Activated naive CD4-positive, alpha-beta T cell treated with anti-CD3 and anti-CD28 coated beads, Interleukin-2, amount 50 U/mL, for 72 hours (primary cell): Measurements from ENCODE around the gene SMYD3. TPM values are rescaled to one million over a fixed set of nuclear protein-coding genes. Genes with fewer than 3 reads are reported as not detected.
"Not testable (repeated sequence)": the region's sequence is repeated elsewhere in the genome, so short reads cannot be mapped to it uniquely, and the experiment has no call there.

Experiments used
- ATAC-seq, 2 donors: fragments of 150-1000 bp; cut with Tn5 transposase; 2 replicates each; pipeline ENCODE4 v1.10.0; 2021; ENCODE audit warnings: mild to moderate bottlenecking in 2 of 2, moderate library complexity in 2 of 2
- DNase-seq, 2 donors: peaks; one replicate each; pipeline ENCODE4 v3.0.0; 2021 to 2022; ENCODE audit warnings: low spot score in 2 of 2
- H3K27ac Mint-ChIP-seq, 2 donors: one replicate each; pipeline ENCODE4 v1.8.0; 2022; ENCODE audit warnings: mild to moderate bottlenecking in 2 of 2, mixed read lengths in 2 of 2
- H3K36me3 Mint-ChIP-seq, 2 donors: one replicate each; pipeline ENCODE4 v1.8.0; 2022; ENCODE audit warnings: mixed read lengths in 2 of 2
- H3K9me3 Mint-ChIP-seq, 2 donors: one replicate each; pipeline ENCODE4 v1.8.0; 2022; ENCODE audit warnings: mixed read lengths in 2 of 2
- total RNA-seq, 2 donors: library from RNA; stranded (reverse); gene quantifications; one replicate each; pipeline ENCODE4 v1.2.3, GENCODE V29; 2022

The SMYD3 gene
- total RNA-seq, 2 donors from 2014 or later: 18.5 to 30.1 TPM

- Mint-ChIP-seq H3K27ac (no peak overlapping the region), H3K9me3 (peaks cover 5% of the 10 kb centered on the region in 2 donors), H3K36me3 (peaks cover 6 to 8% of the 10 kb centered on the region in 2 donors)
- ATAC-seq (no peak), DNase-seq (no peak)
Observed at GRCh38 chr1:245962453-245962852, 544.6 kb downstream of the SMYD3 start.

DNA sequence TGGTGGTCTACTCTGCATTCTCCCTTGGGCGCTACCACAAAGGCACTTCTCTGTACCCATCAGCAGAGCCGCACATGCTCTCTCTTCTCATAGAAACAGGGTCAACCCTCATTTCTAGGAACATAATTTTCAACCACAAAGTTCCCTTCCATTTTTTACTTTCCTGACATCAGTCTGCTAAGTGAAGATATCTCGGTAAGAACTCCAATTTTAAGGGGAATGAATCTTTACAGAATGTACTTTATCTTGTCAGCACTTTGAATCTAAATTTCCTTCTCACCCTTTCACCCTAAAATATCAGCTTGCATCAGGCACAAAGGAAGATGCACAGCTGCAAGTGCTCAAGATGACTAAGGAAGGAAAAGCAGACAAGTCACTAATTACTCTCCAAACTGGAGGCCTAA is 545.9 kb downstream of the SMYD3 start:
- DNase-seq: no peak
- Mint-ChIP-seq H3K9me3 (peaks cover 5% of the 10 kb centered on the region in 2 donors), H3K36me3 (peaks cover 0 to 8% of the 10 kb centered on the region in 2 donors), H3K27ac (no peak overlapping the region)
- ATAC-seq: no peak

GRCh38 chr1:245960171-245960570 is 546.9 kb downstream of the SMYD3 start:
- Mint-ChIP-seq H3K36me3 (peaks cover 0 to 8% of the 10 kb centered on the region in 2 donors), H3K27ac (no peak overlapping the region), H3K9me3 (no peaks in the 10 kb centered on the region)
- no peak for DNase-seq
- no peak for ATAC-seq

DNA sequence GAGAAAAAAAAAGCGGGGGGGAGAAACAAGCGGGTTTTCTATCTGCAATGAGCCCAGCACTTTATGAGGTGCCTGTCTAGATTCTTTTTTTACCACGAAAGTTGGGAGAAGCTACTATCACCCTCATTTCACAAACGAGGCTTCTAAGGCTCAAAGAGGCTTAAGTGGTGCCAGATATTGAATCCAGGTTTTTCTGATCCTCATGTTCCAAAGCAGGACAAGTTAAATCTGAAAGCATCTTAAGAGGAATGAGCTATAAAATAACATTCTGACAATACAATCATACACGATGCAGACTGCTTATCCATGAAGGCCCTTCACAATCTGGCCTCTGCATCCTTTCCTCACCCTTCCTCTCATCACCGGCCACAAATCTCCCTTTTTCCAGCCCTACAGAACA is 549.1 kb downstream of the SMYD3 start:
- DNase-seq (no peak), ATAC-seq (no peak)
- no peaks in the 10 kb centered on the region for H3K36me3 Mint-ChIP-seq
- H3K9me3 Mint-ChIP-seq: no peaks in the 10 kb centered on the region
- no peak overlapping the region for H3K27ac Mint-ChIP-seq

- no peak for DNase-seq
- Mint-ChIP-seq H3K27ac (no peak overlapping the region), H3K9me3 (no peaks in the 10 kb centered on the region), H3K36me3 (no peaks in the 10 kb centered on the region)
- ATAC-seq: no peak
Observed at GRCh38 chr1:245957427-245957826, 549.7 kb downstream of the SMYD3 start.

DNA sequence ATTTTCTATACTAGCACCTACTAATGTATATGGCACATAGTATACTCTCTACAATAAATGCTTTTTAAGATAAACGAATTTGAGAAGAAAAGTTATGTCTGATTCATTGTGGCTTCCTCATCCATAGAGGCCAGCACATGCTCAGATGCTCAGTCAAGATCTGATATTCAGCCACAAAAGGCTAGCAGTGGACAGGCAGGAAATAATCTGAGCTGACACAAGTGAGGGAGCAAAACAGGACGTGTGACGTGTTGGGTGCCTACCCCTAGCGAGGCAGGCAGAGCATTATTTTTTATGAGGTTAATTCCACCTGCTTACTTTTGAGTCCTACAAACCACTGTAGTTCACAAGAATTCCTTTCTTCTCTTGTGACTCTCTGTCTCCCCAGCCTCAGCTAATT is 550.9 kb downstream of the SMYD3 start:
- H3K9me3 Mint-ChIP-seq: no peaks in the 10 kb centered on the region
- no peaks in the 10 kb centered on the region for H3K36me3 Mint-ChIP-seq
- DNase-seq: peak in 1 of 2 donors; percentile 20
- peak overlapping the region in 1 of 2 donors; percentile 17 for H3K27ac Mint-ChIP-seq
- peak; percentile 48 to 92 for ATAC-seq

- Mint-ChIP-seq H3K27ac (peak overlapping the region; percentile 46 to 97), H3K36me3 (no peaks in the 10 kb centered on the region), H3K9me3 (no peaks in the 10 kb centered on the region)
- ATAC-seq (peak; percentile 43 to 44), DNase-seq (no peak)
Observed at GRCh38 chr1:245953876-245954660, 553.0 kb downstream of the SMYD3 start.

DNA sequence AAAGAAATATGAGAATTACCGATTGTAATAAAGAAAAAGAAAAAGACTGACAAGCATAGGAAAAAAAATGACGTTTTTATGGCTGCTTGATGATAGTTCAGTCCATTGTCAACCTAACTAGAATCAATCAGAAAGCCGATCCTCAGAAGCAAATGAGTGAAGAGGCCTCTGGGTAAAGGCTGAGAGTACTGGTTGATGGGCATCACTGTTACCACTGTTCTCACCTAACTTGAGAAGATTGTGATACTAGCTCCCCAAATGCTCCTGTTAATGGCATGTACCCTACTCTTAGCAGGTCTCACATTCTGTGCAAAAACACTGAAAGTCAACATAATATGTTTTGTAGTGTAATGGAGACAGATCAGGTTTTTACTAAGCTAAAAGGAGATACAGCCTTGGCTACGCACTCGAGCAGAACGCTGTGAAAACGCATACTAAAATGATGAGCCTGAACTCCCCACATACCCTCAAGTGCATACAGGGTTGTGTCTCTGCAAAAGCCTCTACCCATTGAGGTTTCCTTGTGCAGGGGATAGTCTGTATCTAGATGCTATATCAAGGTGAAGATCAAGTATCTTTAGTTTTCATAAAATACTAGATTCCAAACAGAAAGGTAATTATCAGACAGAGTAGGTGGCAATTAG is 554.6 kb downstream of the SMYD3 start:
- Mint-ChIP-seq H3K36me3 (no peaks in the 10 kb centered on the region), H3K9me3 (no peaks in the 10 kb centered on the region), H3K27ac (peak overlapping the region; percentile 57 to 97)
- ATAC-seq (no peak), DNase-seq (no peak)

- peaks cover 0 to 11% of the 10 kb centered on the region in 2 donors for H3K36me3 Mint-ChIP-seq
- ATAC-seq: no peak
- H3K27ac Mint-ChIP-seq: peak overlapping the region in 1 of 2 donors; percentile 28
- DNase-seq: no peak
- peaks cover 0 to 13% of the 10 kb centered on the region in 2 donors for H3K9me3 Mint-ChIP-seq
Observed at GRCh38 chr1:245948786-245949185, 558.3 kb downstream of the SMYD3 start.

DNA sequence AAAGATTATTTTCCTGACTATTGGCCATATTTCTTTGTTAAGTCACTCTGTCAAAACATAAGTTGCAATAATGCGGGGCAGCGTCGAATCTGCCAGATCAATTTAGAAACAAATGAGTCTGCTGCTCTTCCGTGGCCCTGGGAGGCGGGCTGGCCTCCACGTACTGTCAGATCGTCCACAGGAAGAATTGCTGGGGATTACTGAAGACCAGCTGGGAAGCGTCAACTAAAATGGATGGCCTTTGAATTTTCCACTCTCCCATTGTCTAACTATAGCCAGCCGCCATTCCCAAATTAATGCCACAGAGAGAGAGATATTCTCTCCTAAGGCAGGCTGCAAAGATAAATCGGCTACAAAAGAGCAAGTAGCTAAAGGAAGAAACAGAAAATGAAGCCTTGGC is 560.2 kb downstream of the SMYD3 start:
- Mint-ChIP-seq H3K27ac (no peak overlapping the region), H3K9me3 (peaks cover 0 to 13% of the 10 kb centered on the region in 2 donors), H3K36me3 (peaks cover 0 to 13% of the 10 kb centered on the region in 2 donors)
- ATAC-seq: no peak
- no peak for DNase-seq

GRCh38 chr1:245945136-245945535 is 561.9 kb downstream of the SMYD3 start:
- not testable (repeated sequence) for H3K27ac Mint-ChIP-seq, DNase-seq, ATAC-seq
- Mint-ChIP-seq H3K9me3 (peaks cover 0 to 13% of the 10 kb centered on the region in 2 donors), H3K36me3 (peaks cover 0 to 13% of the 10 kb centered on the region in 2 donors)

DNA sequence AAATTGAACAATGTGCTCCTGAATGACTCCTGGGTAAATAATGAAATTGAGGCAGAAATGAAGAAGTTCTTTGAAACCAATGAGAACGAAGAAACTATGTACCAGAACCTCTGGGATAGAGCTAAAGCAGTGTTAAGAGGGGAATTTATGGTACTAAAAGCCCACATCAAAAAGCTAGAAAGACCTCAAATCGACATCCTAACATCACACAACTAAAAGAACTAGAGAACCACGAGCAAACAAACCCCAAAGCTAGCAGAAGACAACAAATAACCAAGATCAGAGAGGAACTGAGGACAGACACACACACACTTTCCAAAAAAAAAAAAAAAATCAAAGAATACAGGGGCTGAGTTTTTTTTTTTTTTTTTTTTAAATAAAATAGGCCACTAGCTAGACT is 564.2 kb downstream of the SMYD3 start:
- no peak overlapping the region for H3K27ac Mint-ChIP-seq
- ATAC-seq (no peak), DNase-seq (no peak)
- H3K36me3 Mint-ChIP-seq: peaks cover 0 to 13% of the 10 kb centered on the region in 2 donors
- H3K9me3 Mint-ChIP-seq: peaks cover 0 to 13% of the 10 kb centered on the region in 2 donors

GRCh38 chr1:245941771-245942170 is 565.3 kb downstream of the SMYD3 start:
- DNase-seq, ATAC-seq: not testable (repeated sequence)
- peaks cover 0 to 13% of the 10 kb centered on the region in 2 donors for H3K36me3 Mint-ChIP-seq
- H3K27ac Mint-ChIP-seq: peak overlapping the region in 1 of 2 donors; percentile 53
- H3K9me3 Mint-ChIP-seq: peaks cover 0 to 13% of the 10 kb centered on the region in 2 donors

GRCh38 chr1:245939756-245940345 is 567.2 kb downstream of the SMYD3 start:
- Mint-ChIP-seq H3K36me3 (peaks cover 0 to 6% of the 10 kb centered on the region in 2 donors), H3K9me3 (peaks cover 0 to 4% of the 10 kb centered on the region in 2 donors), H3K27ac (peak overlapping the region in 1 of 2 donors; percentile 37)
- DNase-seq (no peak), ATAC-seq (no peak)

DNA sequence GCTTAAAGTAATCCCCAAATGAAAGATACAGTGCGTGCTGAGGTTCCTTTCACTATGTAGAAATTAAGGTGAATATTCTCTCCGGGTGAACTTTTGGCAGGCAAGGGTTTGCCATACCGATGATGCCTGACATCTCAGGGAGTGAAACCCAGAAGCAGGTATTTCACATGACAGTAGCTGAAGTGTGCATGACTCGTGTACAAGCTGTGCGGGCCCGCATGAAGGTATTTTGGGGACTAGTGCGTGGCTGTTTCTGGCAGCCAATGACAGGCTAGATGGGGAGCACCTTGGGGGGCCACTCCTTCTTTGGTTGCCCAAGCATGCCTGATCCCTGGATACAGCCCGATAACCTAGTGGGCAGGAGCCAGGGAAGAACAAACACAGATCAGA is 569.0 kb downstream of the SMYD3 start:
- H3K36me3 Mint-ChIP-seq: no peaks in the 10 kb centered on the region
- ATAC-seq: no peak
- H3K9me3 Mint-ChIP-seq: no peaks in the 10 kb centered on the region
- no peak for DNase-seq
- H3K27ac Mint-ChIP-seq: no peak overlapping the region

DNA sequence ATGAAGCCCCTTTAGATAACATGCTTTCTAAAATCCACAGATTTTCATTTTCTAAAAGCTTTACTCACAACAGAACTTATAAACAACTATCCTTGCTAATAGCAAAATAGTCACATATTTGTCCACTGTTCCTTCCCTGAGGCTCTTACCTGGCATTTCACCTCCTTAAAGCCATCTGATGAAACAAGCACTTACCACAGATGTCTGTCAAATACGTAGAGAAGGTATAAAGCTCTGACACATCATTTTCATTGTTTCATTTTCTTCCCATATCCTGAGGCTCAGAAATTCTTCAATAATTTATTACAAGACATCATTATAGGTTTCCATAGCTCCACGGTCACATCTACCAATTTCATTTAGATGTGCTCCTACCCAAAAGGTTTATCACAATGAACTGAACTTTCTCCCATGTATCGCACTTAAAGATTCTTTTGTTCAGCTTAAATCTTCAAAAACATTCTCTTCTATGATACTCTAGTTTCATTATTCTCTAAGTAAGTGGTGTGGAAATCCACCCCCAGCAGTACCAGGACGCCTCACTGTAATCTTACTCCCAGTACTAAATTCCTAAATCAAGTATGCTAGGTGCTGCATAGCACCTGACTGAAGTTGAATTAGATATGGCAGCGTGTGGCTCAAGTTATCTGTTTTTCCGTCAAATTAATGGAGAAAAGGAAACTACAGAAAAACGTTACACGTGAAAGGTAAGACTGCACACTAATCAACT is 569.6 kb downstream of the SMYD3 start:
- DNase-seq: no peak
- ATAC-seq: no peak
- H3K36me3 Mint-ChIP-seq: no peaks in the 10 kb centered on the region
- no peak overlapping the region for H3K27ac Mint-ChIP-seq
- H3K9me3 Mint-ChIP-seq: no peaks in the 10 kb centered on the region

GRCh38 chr1:245934409-245934808 is 572.7 kb downstream of the SMYD3 start:
- Mint-ChIP-seq H3K36me3 (no peaks in the 10 kb centered on the region), H3K27ac (no peak overlapping the region), H3K9me3 (no peaks in the 10 kb centered on the region)
- no peak for ATAC-seq
- DNase-seq: no peak
